Measurements from ENCODE around the gene UBE2I.

Gene UBE2I

GRCh38 chr16:1325673-1326371, 16.4 kb downstream of the UBE2I start:
- H2AFZ ChIP-seq (ENCODE audit: low read depth, low read length, severe bottlenecking): no peak overlapping the region
- H3K79me2 ChIP-seq (ENCODE audit: insufficient read depth, low read length): no peaks in the 10 kb centered on the region
- no peaks in the 10 kb centered on the region for H3K27me3 ChIP-seq (ENCODE audit: low read length)
- 0 out of 2 replicates have a peak, but pooled peaks cover 4% of the 10 kb centered on the region for H3F3A ChIP-seq (ENCODE audit: insufficient read depth)
- H3K27ac ChIP-seq (ENCODE audit: low read depth, low read length): no peak overlapping the region
- no peak overlapping the region for H3K4me3 ChIP-seq (ENCODE audit: insufficient read depth, low read length, poor library complexity, severe bottlenecking)
- no peak overlapping the region for H3K4me2 ChIP-seq (ENCODE audit: low read depth, low read length, poor library complexity, severe bottlenecking)
- no peaks in the 10 kb centered on the region for H3K36me3 ChIP-seq (ENCODE audit: low read length)
- H3K9ac ChIP-seq (ENCODE audit: low read length): no peak overlapping the region
- no peaks in the 10 kb centered on the region for H3K9me2 ChIP-seq (replicated peaks; ENCODE audit: insufficient read depth, low read length)
- H3K9me3 ChIP-seq (ENCODE audit: insufficient read depth, low read length): no peaks in the 10 kb centered on the region
- no peak for TF ChIP-seq EZH2phosphoT487 (conservative IDR thresholded peaks at IDR 0.05; ENCODE audit: low read length)
- no peak for TF ChIP-seq CTCF (IDR thresholded peaks at IDR 0.05; ENCODE audit: insufficient read depth, low read length, poor library complexity, severe bottlenecking)
- H4K20me1 ChIP-seq (ENCODE audit: low read depth, low read length): no peaks in the 10 kb centered on the region

GRCh38 chr16:1326391-1326790, 17.0 kb downstream of the UBE2I start:
- Histone ChIP-seq H3K4me2 (ENCODE audit: low read depth, low read length, poor library complexity, severe bottlenecking) (no peak overlapping the region), H3K27ac (ENCODE audit: low read depth, low read length) (no peak overlapping the region), H3K9me3 (ENCODE audit: insufficient read depth, low read length) (no peaks in the 10 kb centered on the region), H3K27me3 (ENCODE audit: low read length) (no peaks in the 10 kb centered on the region), H2AFZ (ENCODE audit: low read depth, low read length, severe bottlenecking) (no peak overlapping the region), H3K9me2 (replicated peaks; ENCODE audit: insufficient read depth, low read length) (no peaks in the 10 kb centered on the region), H3K36me3 (ENCODE audit: low read length) (no peaks in the 10 kb centered on the region), H3K79me2 (ENCODE audit: insufficient read depth, low read length) (no peaks in the 10 kb centered on the region), H4K20me1 (ENCODE audit: low read depth, low read length) (no peaks in the 10 kb centered on the region), H3K4me3 (ENCODE audit: insufficient read depth, low read length, poor library complexity, severe bottlenecking) (no peak overlapping the region), H3F3A (ENCODE audit: insufficient read depth) (0 out of 2 replicates have a peak, but pooled peaks cover 4% of the 10 kb centered on the region), H3K9ac (ENCODE audit: low read length) (no peak overlapping the region)
- no peak for TF ChIP-seq EZH2phosphoT487 (conservative IDR thresholded peaks at IDR 0.05; ENCODE audit: low read length)
- no peak for TF ChIP-seq CTCF (IDR thresholded peaks at IDR 0.05; ENCODE audit: insufficient read depth, low read length, poor library complexity, severe bottlenecking)

GRCh38 chr16:1326946-1327618, 17.6 kb downstream of the UBE2I start:
- no peak overlapping the region for H3K4me3 ChIP-seq (ENCODE audit: insufficient read depth, low read length, poor library complexity, severe bottlenecking)
- H2AFZ ChIP-seq (ENCODE audit: low read depth, low read length, severe bottlenecking): no peak overlapping the region
- no peaks in the 10 kb centered on the region for H3K36me3 ChIP-seq (ENCODE audit: low read length)
- no peak overlapping the region for H3K27ac ChIP-seq (ENCODE audit: low read depth, low read length)
- H3K9me2 ChIP-seq (replicated peaks; ENCODE audit: insufficient read depth, low read length): no peaks in the 10 kb centered on the region
- H3K9me3 ChIP-seq (ENCODE audit: insufficient read depth, low read length): no peaks in the 10 kb centered on the region
- no peaks in the 10 kb centered on the region for H3K79me2 ChIP-seq (ENCODE audit: insufficient read depth, low read length)
- H3K27me3 ChIP-seq (ENCODE audit: low read length): no peaks in the 10 kb centered on the region
- no peaks in the 10 kb centered on the region for H4K20me1 ChIP-seq (ENCODE audit: low read depth, low read length)
- TF ChIP-seq CTCF (IDR thresholded peaks at IDR 0.05; ENCODE audit: insufficient read depth, low read length, poor library complexity, severe bottlenecking) (no peak), EZH2phosphoT487 (conservative IDR thresholded peaks at IDR 0.05; ENCODE audit: low read length) (no peak)
- H3F3A ChIP-seq (ENCODE audit: insufficient read depth): 0 out of 2 replicates have a peak, but pooled peaks cover 4% of the 10 kb centered on the region
- H3K4me2 ChIP-seq (ENCODE audit: low read depth, low read length, poor library complexity, severe bottlenecking): no peak overlapping the region
- no peak overlapping the region for H3K9ac ChIP-seq (ENCODE audit: low read length)

Measured in SU-DHL-6 (cell line).